ENCODE results near the gene RYR2.

The RYR2 gene

GRCh38 chr1:237029850-237030535, 12.0 kb upstream of the RYR2 start:
- DNase-seq (ENCODE audit: low read depth) = no peak
- H3K4me3 ChIP-seq (replicated peaks; ENCODE audit: low read depth, low read length) = no peak overlapping the region
- TF ChIP-seq, protein P1, sequence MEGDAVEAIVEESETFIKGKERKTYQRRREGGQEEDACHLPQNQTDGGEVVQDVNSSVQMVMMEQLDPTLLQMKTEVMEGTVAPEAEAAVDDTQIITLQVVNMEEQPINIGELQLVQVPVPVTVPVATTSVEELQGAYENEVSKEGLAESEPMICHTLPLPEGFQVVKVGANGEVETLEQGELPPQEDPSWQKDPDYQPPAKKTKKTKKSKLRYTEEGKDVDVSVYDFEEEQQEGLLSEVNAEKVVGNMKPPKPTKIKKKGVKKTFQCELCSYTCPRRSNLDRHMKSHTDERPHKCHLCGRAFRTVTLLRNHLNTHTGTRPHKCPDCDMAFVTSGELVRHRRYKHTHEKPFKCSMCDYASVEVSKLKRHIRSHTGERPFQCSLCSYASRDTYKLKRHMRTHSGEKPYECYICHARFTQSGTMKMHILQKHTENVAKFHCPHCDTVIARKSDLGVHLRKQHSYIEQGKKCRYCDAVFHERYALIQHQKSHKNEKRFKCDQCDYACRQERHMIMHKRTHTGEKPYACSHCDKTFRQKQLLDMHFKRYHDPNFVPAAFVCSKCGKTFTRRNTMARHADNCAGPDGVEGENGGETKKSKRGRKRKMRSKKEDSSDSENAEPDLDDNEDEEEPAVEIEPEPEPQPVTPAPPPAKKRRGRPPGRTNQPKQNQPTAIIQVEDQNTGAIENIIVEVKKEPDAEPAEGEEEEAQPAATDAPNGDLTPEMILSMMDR (IDR thresholded peaks at IDR 0.05; ENCODE audit: low read length, missing control alignments) = no peak

DNA sequence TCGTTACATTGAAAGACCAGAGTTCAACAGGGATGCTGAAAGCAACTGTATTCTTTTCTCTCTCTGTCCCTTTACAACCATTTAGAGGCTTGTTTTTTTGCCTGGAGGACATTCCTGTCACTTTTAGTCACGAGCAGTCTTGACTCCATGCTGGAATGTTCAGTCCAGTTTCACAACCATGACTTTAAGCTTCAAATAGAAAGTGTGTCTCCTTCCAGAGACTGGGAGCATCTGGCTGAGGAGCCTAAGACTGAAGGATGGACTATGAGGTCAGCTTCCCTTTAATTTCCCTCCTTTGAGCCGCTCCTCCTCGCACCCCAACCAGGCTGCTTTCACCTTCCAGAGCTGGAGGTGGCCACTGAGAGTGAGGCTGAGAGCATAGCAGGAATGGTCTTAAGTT, 10.5 kb upstream of the RYR2 start:
- no peak for DNase-seq (ENCODE audit: low read depth)
- TF ChIP-seq, protein P1 (IDR thresholded peaks at IDR 0.05; ENCODE audit: low read length, missing control alignments) = no peak
- H3K4me3 ChIP-seq (replicated peaks; ENCODE audit: low read depth, low read length) = no peak overlapping the region

DNA sequence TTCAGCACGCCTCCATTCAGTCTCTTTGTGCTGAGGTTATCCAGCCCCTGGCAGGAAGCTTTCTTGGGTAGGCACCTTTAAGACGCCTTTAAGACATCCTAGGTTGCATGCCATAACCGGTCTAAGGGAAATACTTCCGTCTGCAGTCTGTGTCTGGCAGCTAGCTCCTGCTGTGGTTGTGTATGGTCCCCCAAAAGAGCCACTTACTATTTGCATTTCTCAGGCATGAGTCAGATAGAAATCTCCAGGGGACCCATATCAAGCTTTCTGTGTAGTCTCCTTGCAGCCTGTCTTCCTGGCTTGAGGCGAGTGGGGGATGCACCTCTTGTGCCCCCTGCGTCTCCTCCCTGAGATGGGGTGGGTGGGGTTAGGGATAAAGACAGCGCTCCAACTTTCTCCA, 10.0 kb upstream of the RYR2 start:
- DNase-seq (ENCODE audit: low read depth) = no peak

DNA sequence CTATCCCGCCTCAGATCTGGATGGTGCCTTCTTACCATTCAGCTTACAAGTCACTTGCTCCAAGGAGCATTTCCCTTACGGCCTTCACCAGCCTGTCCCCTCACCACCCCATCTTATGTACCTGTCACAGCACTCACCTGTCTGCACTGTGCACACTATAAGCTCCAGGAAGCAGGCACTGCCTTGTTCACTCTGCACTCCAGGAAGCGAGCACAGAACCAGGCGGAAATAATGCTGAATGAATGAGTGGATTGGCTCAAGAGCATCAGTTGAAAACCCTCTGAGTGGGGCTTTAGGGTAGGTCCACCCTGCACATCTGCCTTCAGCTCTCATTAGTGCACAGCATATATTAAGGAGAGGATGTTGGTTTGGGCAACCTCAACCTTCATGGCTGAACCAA, 8.9 kb upstream of the RYR2 start:
- TF ChIP-seq, protein P1 (IDR thresholded peaks at IDR 0.05; ENCODE audit: low read length, missing control alignments) = no peak
- H3K4me3 ChIP-seq (replicated peaks; ENCODE audit: low read depth, low read length) = no peak overlapping the region
- DNase-seq (ENCODE audit: low read depth) = no peak

More for the DNA sequence above, 10.0 kb upstream of the RYR2 start:
- TF ChIP-seq, protein P1 (IDR thresholded peaks at IDR 0.05; ENCODE audit: low read length, missing control alignments) = no peak
- no peak overlapping the region for H3K4me3 ChIP-seq (replicated peaks; ENCODE audit: low read depth, low read length)

GRCh38 chr1:237033804-237034203, 8.2 kb upstream of the RYR2 start:
- no peak overlapping the region for H3K4me3 ChIP-seq (replicated peaks; ENCODE audit: low read depth, low read length)
- no peak for DNase-seq (ENCODE audit: low read depth)
- TF ChIP-seq, protein P1 (IDR thresholded peaks at IDR 0.05; ENCODE audit: low read length, missing control alignments) = no peak

DNA sequence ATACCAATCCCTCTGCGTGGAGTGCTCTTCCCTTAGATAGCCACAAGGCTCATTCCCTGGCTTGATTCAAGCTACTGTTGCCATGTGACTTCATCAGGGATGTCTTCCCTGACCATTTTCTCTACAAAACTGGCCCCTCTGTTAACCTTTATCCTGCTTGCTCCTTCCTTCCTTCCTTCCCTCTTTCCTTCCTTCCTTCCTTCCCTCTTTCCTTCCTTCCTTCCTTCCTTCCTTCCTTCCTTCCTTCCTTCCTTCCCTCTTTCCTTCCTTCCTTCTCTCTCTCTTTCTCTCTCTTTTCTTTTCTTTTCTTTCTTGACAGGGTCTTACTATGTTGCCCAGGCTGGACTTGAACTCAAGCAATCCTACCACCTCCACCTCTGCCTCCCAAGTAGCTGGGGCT, 6.2 kb upstream of the RYR2 start:
- no peak overlapping the region for H3K4me3 ChIP-seq (replicated peaks; ENCODE audit: low read depth, low read length)
- no peak for DNase-seq (ENCODE audit: low read depth)
- TF ChIP-seq, protein P1 (IDR thresholded peaks at IDR 0.05; ENCODE audit: low read length, missing control alignments) = no peak

- DNase-seq (ENCODE audit: low read depth) = no peak
- TF ChIP-seq, protein P1 (IDR thresholded peaks at IDR 0.05; ENCODE audit: low read length, missing control alignments) = no peak
- no peak overlapping the region for H3K4me3 ChIP-seq (replicated peaks; ENCODE audit: low read depth, low read length)
Observed at GRCh38 chr1:237038211-237038610, 3.8 kb upstream of the RYR2 start.
